Memory B cell (primary cell): ENCODE data around the gene MILR1.

Experiments
- ATAC-seq: fragments of 150-1000 bp; cut with Tn5 transposase; 2 replicates; pipeline ENCODE4 v1.10.0; 2021; ENCODE audit warnings: low read depth, mild to moderate bottlenecking, moderate library complexity
- DNase-seq, 2 donors: peaks; one replicate each; pipeline ENCODE4 v3.0.0; 2022; ENCODE audit warnings: low spot score in 2 of 2
- H3K27ac Mint-ChIP-seq: one replicate; pipeline ENCODE4 v1.8.0; 2022; ENCODE audit warnings: mild to moderate bottlenecking, moderate library complexity, mixed read lengths
- H3K27me3 Mint-ChIP-seq: one replicate; pipeline ENCODE4 v1.8.0; 2022; ENCODE audit warnings: mixed read lengths
- H3K36me3 Mint-ChIP-seq: one replicate; pipeline ENCODE4 v1.8.0; 2022; ENCODE audit warnings: mild to moderate bottlenecking, mixed read lengths
- H3K4me1 Mint-ChIP-seq: one replicate; pipeline ENCODE4 v1.8.0; 2022; ENCODE audit warnings: mixed read lengths
- H3K4me3 Mint-ChIP-seq: one replicate; pipeline ENCODE4 v1.8.0; 2022; ENCODE audit warnings: mild to moderate bottlenecking, moderate library complexity, mixed read lengths
- H3K9me3 Mint-ChIP-seq: one replicate; pipeline ENCODE4 v1.8.0; 2022; ENCODE audit warnings: mixed read lengths

Gene MILR1

GRCh38 chr17:64506576-64507412 lies 57.9 kb downstream of the MILR1 start, which contains the start of gene CEP95:
Gene CEP95 (plus strand): TSS chr17:64506977. CDS start chr17:64507098, 121 bp downstream.
- Mint-ChIP-seq H3K36me3 (peaks cover 45% of the 10 kb centered on the region), H3K27ac (peak within 1 kb of the TSS; percentile 100), H3K4me3 (peak within 1 kb of the TSS; percentile 100), H3K27me3 (no peaks in the 10 kb centered on the region), H3K4me1 (peaks cover 34% of the 10 kb centered on the region), H3K9me3 (no peaks in the 10 kb centered on the region)
- ATAC-seq (peak; percentile 63), DNase-seq (peak; percentile 95 to 96)

DNA sequence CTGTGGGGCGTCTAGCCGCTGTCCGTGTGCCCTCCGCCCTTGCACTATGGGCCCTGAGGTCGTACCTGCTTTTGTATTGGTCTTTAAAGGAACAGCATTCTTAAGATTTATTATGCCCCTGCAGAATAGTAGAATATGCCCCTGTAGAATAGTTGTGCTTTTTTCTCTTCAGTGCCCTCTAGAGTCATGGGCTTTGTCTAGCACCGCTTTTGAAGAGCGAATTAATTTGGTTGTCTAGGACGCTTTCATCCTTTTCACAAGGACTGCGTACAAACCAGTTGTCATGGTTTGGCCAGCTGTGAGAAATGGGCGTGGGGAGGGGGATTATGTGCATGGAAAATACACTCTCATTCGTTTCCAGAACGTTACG lies 58.5 kb downstream of the MILR1 start:
- H3K27ac Mint-ChIP-seq: peak overlapping the region; percentile 100
- DNase-seq (peak in 1 of 2 donors; percentile 58), ATAC-seq (peak; percentile 30)
- peaks cover 28% of the 10 kb centered on the region for H3K4me1 Mint-ChIP-seq
- H3K4me3 Mint-ChIP-seq: peak overlapping the region; percentile 100
- H3K27me3 Mint-ChIP-seq: no peaks in the 10 kb centered on the region
- no peaks in the 10 kb centered on the region for H3K9me3 Mint-ChIP-seq
- H3K36me3 Mint-ChIP-seq: peaks cover 40% of the 10 kb centered on the region

- DNase-seq (no peak), ATAC-seq (no peak)
- H3K27ac Mint-ChIP-seq: no peak overlapping the region
- no peaks in the 10 kb centered on the region for H3K27me3 Mint-ChIP-seq
- no peak overlapping the region for H3K4me3 Mint-ChIP-seq
- peaks cover 21% of the 10 kb centered on the region for H3K4me1 Mint-ChIP-seq
- no peaks in the 10 kb centered on the region for H3K9me3 Mint-ChIP-seq
- peaks cover 37% of the 10 kb centered on the region for H3K36me3 Mint-ChIP-seq
These were observed 59.8 kb downstream of the MILR1 start for GRCh38 chr17:64508683-64509082.

DNA sequence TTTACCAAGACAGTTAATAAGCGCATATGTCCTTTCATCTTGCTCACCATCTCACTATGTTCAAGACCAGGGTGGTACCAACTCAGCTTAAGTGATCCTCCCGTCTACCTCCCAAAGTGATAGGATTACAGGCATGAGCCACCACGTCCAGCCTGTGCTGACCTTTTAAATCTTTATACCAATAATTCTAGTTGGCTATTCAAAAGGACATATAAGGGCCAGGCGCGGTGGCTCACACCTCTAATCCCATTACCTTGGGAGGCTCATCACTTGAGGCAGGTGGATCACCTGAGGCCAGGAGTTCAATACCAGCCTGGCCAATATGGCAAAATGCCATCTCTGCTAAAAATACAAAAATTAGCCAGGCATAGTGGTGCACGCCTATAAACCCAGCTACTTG lies 60.3 kb downstream of the MILR1 start:
- DNase-seq: no peak
- no peak overlapping the region for H3K27ac Mint-ChIP-seq
- no peaks in the 10 kb centered on the region for H3K9me3 Mint-ChIP-seq
- peaks cover 21% of the 10 kb centered on the region for H3K4me1 Mint-ChIP-seq
- H3K4me3 Mint-ChIP-seq: no peak overlapping the region
- peaks cover 32% of the 10 kb centered on the region for H3K36me3 Mint-ChIP-seq
- H3K27me3 Mint-ChIP-seq: no peaks in the 10 kb centered on the region
- no peak for ATAC-seq

DNA sequence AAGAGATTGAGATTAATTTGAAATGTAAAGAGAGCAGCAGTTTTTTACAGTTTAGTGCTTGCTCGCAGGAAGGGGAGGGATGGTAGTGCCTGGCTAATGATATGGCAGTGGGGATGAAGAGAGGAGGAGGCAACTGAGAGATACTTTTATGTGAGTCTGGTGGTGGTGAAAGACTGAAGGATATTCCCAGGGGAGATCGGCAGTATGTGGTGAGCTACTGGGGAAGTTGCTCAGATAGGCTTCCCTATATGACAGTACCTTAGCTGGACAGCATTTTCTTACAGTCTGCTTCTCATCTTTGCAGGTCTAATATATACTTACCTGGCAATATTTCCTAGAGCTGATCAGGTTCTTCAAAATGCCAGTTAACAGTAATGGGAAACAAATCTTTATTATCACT lies 66.5 kb downstream of the MILR1 start:
- peaks cover 27% of the 10 kb centered on the region for H3K36me3 Mint-ChIP-seq
- H3K27ac Mint-ChIP-seq: no peak overlapping the region
- no peaks in the 10 kb centered on the region for H3K9me3 Mint-ChIP-seq
- H3K4me1 Mint-ChIP-seq: peaks cover 15% of the 10 kb centered on the region
- H3K27me3 Mint-ChIP-seq: no peaks in the 10 kb centered on the region
- no peak overlapping the region for H3K4me3 Mint-ChIP-seq
- no peak for DNase-seq
- peak; percentile 95 for ATAC-seq

DNA sequence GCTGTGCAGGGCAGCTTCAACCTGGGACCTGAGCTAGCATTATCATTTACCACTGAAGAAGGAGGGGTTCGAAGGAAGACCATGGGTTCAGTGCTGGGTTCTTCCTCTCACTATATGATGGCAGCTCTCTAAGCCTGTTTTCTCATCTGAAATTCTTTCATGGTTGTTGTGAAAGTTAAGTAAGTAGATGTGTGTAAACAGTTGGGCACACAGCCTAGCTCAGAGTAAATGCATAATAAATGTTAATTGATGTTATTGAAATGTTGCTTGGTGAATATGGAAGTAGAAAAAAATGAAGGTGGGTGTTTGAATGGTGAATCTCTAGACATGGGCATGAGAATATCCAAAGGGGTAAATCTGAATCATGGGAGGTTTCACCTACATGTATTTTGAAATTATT lies 66.9 kb downstream of the MILR1 start:
- peaks cover 15% of the 10 kb centered on the region for H3K4me1 Mint-ChIP-seq
- ATAC-seq (no peak), DNase-seq (no peak)
- H3K36me3 Mint-ChIP-seq: peaks cover 24% of the 10 kb centered on the region
- no peaks in the 10 kb centered on the region for H3K9me3 Mint-ChIP-seq
- no peaks in the 10 kb centered on the region for H3K27me3 Mint-ChIP-seq
- H3K4me3 Mint-ChIP-seq: no peak overlapping the region
- no peak overlapping the region for H3K27ac Mint-ChIP-seq
